C4-2B (cell line): Measurements from ENCODE around the gene SOX12.

Source experiments
- CTCF ChIP-seq: fragments of 450-650 bp; conservative IDR thresholded peaks from 2 replicates; pipeline ENCODE4 v1.5.1; 2017; ENCODE audit warnings: mild to moderate bottlenecking
- ZFX ChIP-seq: fragments of 450-650 bp; IDR thresholded peaks from 2 replicates; pipeline ENCODE4 v1.6.1; 2017

GRCh38 chr20:294602-295001, 30.8 kb upstream of the SOX12 start:
- TF ChIP-seq CTCF (no peak), ZFX (no peak)
